ENCODE data around the gene FSTL4.

DNA sequence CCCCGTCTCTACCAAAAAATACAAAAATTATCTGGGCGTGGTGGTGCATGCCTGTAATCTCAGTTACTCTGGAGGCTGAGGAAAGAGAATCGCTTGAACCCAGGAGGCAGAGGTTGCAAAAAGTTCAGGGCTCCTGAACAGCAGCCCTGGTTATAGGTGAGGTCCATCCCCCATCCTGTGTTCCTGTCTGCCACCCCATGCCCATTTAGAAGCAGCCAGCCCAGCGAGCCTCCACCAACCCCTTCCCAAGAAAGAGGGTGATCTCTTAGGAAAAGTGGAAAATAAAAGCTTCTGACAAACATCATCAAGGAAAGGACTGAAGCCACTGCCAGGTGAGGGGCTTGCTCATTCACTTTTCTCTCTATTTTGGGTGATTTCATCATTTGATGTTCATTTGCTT is 55.8 kb downstream of the FSTL4 start:
- TF ChIP-seq, protein P1, sequence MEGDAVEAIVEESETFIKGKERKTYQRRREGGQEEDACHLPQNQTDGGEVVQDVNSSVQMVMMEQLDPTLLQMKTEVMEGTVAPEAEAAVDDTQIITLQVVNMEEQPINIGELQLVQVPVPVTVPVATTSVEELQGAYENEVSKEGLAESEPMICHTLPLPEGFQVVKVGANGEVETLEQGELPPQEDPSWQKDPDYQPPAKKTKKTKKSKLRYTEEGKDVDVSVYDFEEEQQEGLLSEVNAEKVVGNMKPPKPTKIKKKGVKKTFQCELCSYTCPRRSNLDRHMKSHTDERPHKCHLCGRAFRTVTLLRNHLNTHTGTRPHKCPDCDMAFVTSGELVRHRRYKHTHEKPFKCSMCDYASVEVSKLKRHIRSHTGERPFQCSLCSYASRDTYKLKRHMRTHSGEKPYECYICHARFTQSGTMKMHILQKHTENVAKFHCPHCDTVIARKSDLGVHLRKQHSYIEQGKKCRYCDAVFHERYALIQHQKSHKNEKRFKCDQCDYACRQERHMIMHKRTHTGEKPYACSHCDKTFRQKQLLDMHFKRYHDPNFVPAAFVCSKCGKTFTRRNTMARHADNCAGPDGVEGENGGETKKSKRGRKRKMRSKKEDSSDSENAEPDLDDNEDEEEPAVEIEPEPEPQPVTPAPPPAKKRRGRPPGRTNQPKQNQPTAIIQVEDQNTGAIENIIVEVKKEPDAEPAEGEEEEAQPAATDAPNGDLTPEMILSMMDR (IDR thresholded peaks at IDR 0.05) = no peak
- TF ChIP-seq EZH2 (IDR thresholded peaks at IDR 0.05; ENCODE audit: borderline replicate concordance, insufficient read depth, low read depth, low read length, poor library complexity, severe bottlenecking) = no peak

All from B cell (primary cell).